Endothelial cell of umbilical vein (primary cell): ENCODE results near the gene FUT6. TPM values are rescaled to one million over a fixed set of nuclear protein-coding genes. Genes with fewer than 3 reads are reported as not detected.

Experiments
- BruUV-seq: library from RNA; stranded (reverse); fragments of 400-500 nt; replicated peaks from 2 replicates; lab custom pipeline; 2021; lab: Mats Ljungman, UMichigan
- CTCF ChIA-PET: fragments of 300-600, 350-600 bp; sonication (Branson Sonifier 250); formaldehyde crosslinking; loops from one replicate; lab custom pipeline; 2021; ENCODE audit warnings: antibody characterized with exemption, inconsistent platforms; lab: Charles Lee
- POLR2A ChIA-PET: fragments of 300-600, 350-600 bp; sonication (Branson Sonifier 250); formaldehyde crosslinking; loops from one replicate; lab custom pipeline; 2021; ENCODE audit warnings: antibody characterized with exemption, inconsistent platforms; lab: Charles Lee
- DNase-seq: peaks from one replicate; pipeline ENCODE4 v3.0.0-alpha.2; 2011; ENCODE audit warnings: low read depth, low spot score
- FAIRE-seq: peaks from 2 replicates; lab custom pipeline; 2011; peaks lifted over from hg19 to GRCh38; lab: Jason Lieb, UNC
- H2AFZ ChIP-seq: 2 replicates; pipeline ENCODE4 v1.6.0; 2012; ENCODE audit warnings: low read depth, low read length, control low read depth, inconsistent platforms
- H3K27ac ChIP-seq: 2 replicates; pipeline ENCODE4 v1.5.1; 2011; ENCODE audit warnings: low read depth, mild to moderate bottlenecking, control low read depth, low read length, moderate library complexity; ENCODE audit not compliant: insufficient read depth
- H3K27me3 ChIP-seq, 2 experiments: 2 replicates each; pipeline versions ENCODE4 v1.6.0 to v1.6.1; 2011; ENCODE audit warnings: low read length in 2 of 2, mixed read lengths in 1 of 2; ENCODE audit not compliant: control insufficient read depth in 2 of 2, insufficient read depth in 2 of 2
- H3K36me3 ChIP-seq, 2 experiments: 2 replicates in 1 of 2; 3 replicates in 1 of 2; pipeline ENCODE4 v1.5.1; 2011; ENCODE audit warnings: low read length in 2 of 2, mild to moderate bottlenecking in 1 of 2, moderate library complexity in 1 of 2; ENCODE audit not compliant: control insufficient read depth in 2 of 2, insufficient read depth in 2 of 2; ENCODE audit errors: extremely low read depth in 1 of 2
- H3K4me1 ChIP-seq: 3 replicates; pipeline ENCODE4 v1.5.1; 2011; ENCODE audit warnings: mild to moderate bottlenecking, low read length; ENCODE audit not compliant: control insufficient read depth, insufficient read depth; ENCODE audit errors: extremely low read depth
- H3K4me2 ChIP-seq: 2 replicates; pipeline ENCODE4 v1.6.1; 2011; ENCODE audit warnings: low read length, control low read depth, mixed read lengths; ENCODE audit not compliant: insufficient read depth
- H3K4me3 ChIP-seq, 3 experiments: fragments of 200-600 bp in 1 of 3; sonication (generic), shearing (Covaris generic) in 1 of 3; replicated peaks in 1 of 3; 2 replicates each; pipeline ENCODE4 v1.5.1; 2011 to 2016; ENCODE audit warnings: control low read depth in 3 of 3, low read length in 3 of 3, mild to moderate bottlenecking in 2 of 3, inconsistent platforms in 1 of 3, low read depth in 1 of 3, moderate library complexity in 1 of 3; ENCODE audit not compliant: insufficient read depth in 1 of 3
- H3K79me2 ChIP-seq: 2 replicates; pipeline ENCODE4 v1.6.0; 2012; ENCODE audit warnings: low read length, inconsistent platforms; ENCODE audit not compliant: control insufficient read depth, insufficient read depth
- H3K9ac ChIP-seq: replicated peaks from 2 replicates; pipeline ENCODE3; 2011; ENCODE audit warnings: low read length, control low read depth; ENCODE audit not compliant: insufficient read depth; ENCODE audit errors: extremely low read depth
- H3K9me1 ChIP-seq: replicated peaks from 3 replicates; pipeline ENCODE4 v1.6.0; 2011; ENCODE audit warnings: mild to moderate bottlenecking, low read length; ENCODE audit not compliant: control insufficient read depth, insufficient read depth; ENCODE audit errors: extremely low read depth
- H3K9me3 ChIP-seq: replicated peaks from 2 replicates; pipeline ENCODE4 v1.5.1; 2012; ENCODE audit warnings: low read length, inconsistent platforms; ENCODE audit not compliant: control insufficient read depth, insufficient read depth
- H4K20me1 ChIP-seq: replicated peaks from 2 replicates; pipeline ENCODE3; 2011; ENCODE audit warnings: mild to moderate bottlenecking, low read length; ENCODE audit not compliant: control insufficient read depth, insufficient read depth; ENCODE audit errors: extremely low read depth
- CTCF ChIP-seq, 2 donors: IDR thresholded peaks; 1 replicate in 1 of 2; 2 replicates in 1 of 2; pipeline ENCODE4 v1.5.1; 2011; ENCODE audit warnings: low read length in 2 of 2, mild to moderate bottlenecking in 2 of 2, moderate library complexity in 2 of 2, control low read depth in 1 of 2, inconsistent platforms in 1 of 2, low read depth in 1 of 2; ENCODE audit not compliant: insufficient read depth in 1 of 2; ENCODE audit errors: extremely low read depth in 1 of 2
- EZH2 ChIP-seq: IDR thresholded peaks from 2 replicates; pipeline ENCODE4 v1.6.1; 2012; ENCODE audit warnings: borderline replicate concordance, low read depth, mild to moderate bottlenecking, moderate library complexity, low read length, inconsistent platforms; ENCODE audit not compliant: severe bottlenecking
- FOS ChIP-seq: IDR thresholded peaks from 2 replicates; pipeline ENCODE4 v1.6.1; 2011; ENCODE audit warnings: mild to moderate bottlenecking, low read length, moderate library complexity, borderline replicate concordance; ENCODE audit not compliant: insufficient read depth
- GATA2 ChIP-seq: IDR thresholded peaks from 2 replicates; pipeline ENCODE4 v1.7.0; 2011; ENCODE audit warnings: low read depth, mild to moderate bottlenecking, moderate library complexity, mixed read lengths, low read length; ENCODE audit not compliant: insufficient read length, insufficient read depth
- JUN ChIP-seq: IDR thresholded peaks from 2 replicates; pipeline ENCODE4 v1.6.1; 2011; ENCODE audit warnings: borderline replicate concordance, low read depth; ENCODE audit not compliant: insufficient read length, insufficient read depth
- MAX ChIP-seq: IDR thresholded peaks from 2 replicates; pipeline ENCODE4 v1.6.1; 2011; ENCODE audit not compliant: insufficient read depth, insufficient read length
- MYC ChIP-seq: IDR thresholded peaks from one replicate; pipeline ENCODE4 v1.6.1; 2011; ENCODE audit warnings: mild to moderate bottlenecking, low read depth, low read length
- POLR2A ChIP-seq: IDR thresholded peaks from 2 replicates; pipeline ENCODE4 v1.6.1; 2012; ENCODE audit warnings: low read depth, mild to moderate bottlenecking, control low read depth, low read length
- POLR2AphosphoS5 ChIP-seq: IDR thresholded peaks from 2 replicates; pipeline ENCODE4 v1.6.1; 2012; ENCODE audit warnings: low read depth, mild to moderate bottlenecking, control low read depth, low read length, moderate library complexity; ENCODE audit not compliant: insufficient read depth
- dilution Hi-C: fragments of 300-500 bp; cut with MboI; formaldehyde crosslinking; loops from one replicate; pipeline ENCODE4 v1.15.0; 2019; ENCODE audit warnings: low sequenced_read_pairs; ENCODE audit not compliant: extremely low pct_ligation_motif_present
- intact Hi-C: fragments of 100-400 bp; cut with micrococcal nuclease; formaldehyde crosslinking; loops from one replicate; pipeline ENCODE4 v1.10.0; 2022
- polyA plus RNA-seq, 4 experiments: library from polyadenylated mRNA; depleted of rRNA in 3 of 4; stranded (reverse) in 3 of 4; unstranded in 1 of 4; fragments of >200 nt; gene quantifications; 2 replicates each; pipeline versions ENCODE4 v1.2.1 to v1.2.3, GENCODE V29; 2011 to 2012; ENCODE audit warnings: missing spikeins in 1 of 4
- total RNA-seq: library from RNA; stranded (reverse); gene quantifications from 2 replicates; pipeline ENCODE4 v1.2.3, GENCODE V29; 2021

FUT6 gene
- total and polyA plus RNA-seq, 2 donors (not counting 3 experiments of a cell fraction or from before 2014, with no cell fraction given), result not detected

GRCh38 chr19:5870986-5871394 is 31.5 kb upstream of the FUT6 start:
- H3K9me3 ChIP-seq, result no peaks in the 10 kb centered on the region
- no peak for FAIRE-seq
- H2AFZ ChIP-seq, result no peak overlapping the region
- no peaks in the 10 kb centered on the region for H3K36me3 ChIP-seq
- dilution Hi-C loops (no loop called here), intact Hi-C loops (no loop called here)
- no peaks in the 10 kb centered on the region for H3K4me1 ChIP-seq
- ChIA-PET POLR2A (no interaction called here), CTCF (interaction anchor here (1.6 kb wide), 1 partner anchor 10 kb away, joined by 4 read pairs; no protein-coding TSS in a partner anchor)
- DNase-seq, result no peak
- H3K9ac ChIP-seq, result no peak overlapping the region
- no peaks in the 10 kb centered on the region for H4K20me1 ChIP-seq
- no TSS peak for BruUV-seq
- H3K4me2 ChIP-seq, result no peak overlapping the region
- no peak overlapping the region for H3K4me3 ChIP-seq
- no peak overlapping the region for H3K27ac ChIP-seq
- no peaks in the 10 kb centered on the region for H3K79me2 ChIP-seq
- H3K9me1 ChIP-seq, result no peaks in the 10 kb centered on the region
- TF ChIP-seq GATA2 (no peak), POLR2A (no peak), CTCF (IDR thresholded peaks at IDR 0.05; ENCODE audit: extremely low read depth in 1 of 2, insufficient read depth in 1 of 2, low read depth in 1 of 2, low read length in 2 of 2) (no peak), MAX (no peak), POLR2AphosphoS5 (no peak), JUN (no peak), FOS (no peak), MYC (no peak), EZH2 (no peak)
- no peaks in the 10 kb centered on the region for H3K27me3 ChIP-seq
